Measurements from ENCODE around the gene SMARCD3.

SMARCD3 gene

DNA sequence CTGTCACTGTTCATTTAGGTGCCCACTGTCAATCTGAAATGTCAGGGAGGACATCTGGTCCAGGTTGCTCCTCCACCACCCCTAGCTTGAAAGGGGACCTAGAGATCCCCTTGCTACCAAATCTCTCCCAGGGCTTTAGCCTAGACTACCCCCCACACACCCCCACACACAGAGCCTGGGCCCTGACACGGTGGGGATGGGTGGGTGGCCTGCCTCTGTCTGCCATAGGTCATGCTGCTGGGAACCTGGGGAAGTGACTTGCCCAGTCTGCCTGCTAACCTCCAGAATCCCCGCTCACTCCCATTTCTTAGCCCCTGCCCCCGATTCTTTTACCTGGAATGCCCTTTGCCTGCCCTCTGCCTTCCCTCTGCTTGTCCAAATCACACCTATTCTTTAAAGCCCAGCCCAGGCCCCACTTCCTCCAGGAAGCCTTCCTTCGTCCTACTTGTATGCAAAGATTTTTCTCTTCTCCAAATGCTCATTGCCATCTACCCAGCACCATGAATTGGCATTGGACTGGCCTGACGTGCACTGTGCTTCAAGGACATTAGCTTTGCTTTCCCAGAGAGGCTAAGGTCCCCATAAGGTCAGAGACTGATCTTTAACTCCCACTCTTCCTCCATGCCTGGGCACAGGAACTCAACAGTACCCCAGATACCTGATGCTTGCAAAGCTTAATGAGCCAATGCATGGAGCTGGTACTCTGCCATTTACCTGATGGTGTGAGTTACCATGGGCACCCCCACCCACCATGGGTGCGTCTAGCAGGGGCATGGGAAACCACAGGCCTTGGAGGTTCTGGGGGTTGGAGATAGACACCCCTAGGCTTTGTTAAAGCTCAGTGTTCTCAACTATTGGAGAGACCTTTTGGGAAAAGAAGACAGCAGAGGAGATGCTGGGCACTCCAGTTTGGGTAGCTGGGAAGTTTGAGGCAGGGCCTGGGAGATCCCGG, 2.0 kb upstream of the SMARCD3 start:
- H3K27me3 ChIP-seq (ENCODE audit: insufficient read depth, low read length): peaks cover 22% of the 10 kb centered on the region
- H3F3A ChIP-seq (ENCODE audit: insufficient read depth, low read length): no peaks in the 10 kb centered on the region
- peaks cover 16% of the 10 kb centered on the region for H3K4me1 ChIP-seq (ENCODE audit: insufficient read depth, low read length, severe bottlenecking)
- no peak overlapping the region for H3K9ac ChIP-seq (ENCODE audit: low read length)
- no peaks in the 10 kb centered on the region for H3K79me2 ChIP-seq (ENCODE audit: insufficient read depth, low read length)
- H3K4me3 ChIP-seq (ENCODE audit: low read depth, low read length, poor library complexity, severe bottlenecking): no peak overlapping the region
- no peaks in the 10 kb centered on the region for H3K9me3 ChIP-seq (ENCODE audit: low read length)
- H3K36me3 ChIP-seq (ENCODE audit: insufficient read depth, low read length): no peaks in the 10 kb centered on the region
- TF ChIP-seq EZH2 (IDR thresholded peaks at IDR 0.05; ENCODE audit: borderline replicate concordance, low read length): no peak
- TF ChIP-seq, protein P1, sequence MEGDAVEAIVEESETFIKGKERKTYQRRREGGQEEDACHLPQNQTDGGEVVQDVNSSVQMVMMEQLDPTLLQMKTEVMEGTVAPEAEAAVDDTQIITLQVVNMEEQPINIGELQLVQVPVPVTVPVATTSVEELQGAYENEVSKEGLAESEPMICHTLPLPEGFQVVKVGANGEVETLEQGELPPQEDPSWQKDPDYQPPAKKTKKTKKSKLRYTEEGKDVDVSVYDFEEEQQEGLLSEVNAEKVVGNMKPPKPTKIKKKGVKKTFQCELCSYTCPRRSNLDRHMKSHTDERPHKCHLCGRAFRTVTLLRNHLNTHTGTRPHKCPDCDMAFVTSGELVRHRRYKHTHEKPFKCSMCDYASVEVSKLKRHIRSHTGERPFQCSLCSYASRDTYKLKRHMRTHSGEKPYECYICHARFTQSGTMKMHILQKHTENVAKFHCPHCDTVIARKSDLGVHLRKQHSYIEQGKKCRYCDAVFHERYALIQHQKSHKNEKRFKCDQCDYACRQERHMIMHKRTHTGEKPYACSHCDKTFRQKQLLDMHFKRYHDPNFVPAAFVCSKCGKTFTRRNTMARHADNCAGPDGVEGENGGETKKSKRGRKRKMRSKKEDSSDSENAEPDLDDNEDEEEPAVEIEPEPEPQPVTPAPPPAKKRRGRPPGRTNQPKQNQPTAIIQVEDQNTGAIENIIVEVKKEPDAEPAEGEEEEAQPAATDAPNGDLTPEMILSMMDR (IDR thresholded peaks at IDR 0.05; ENCODE audit: low read length): no peak
- no peak overlapping the region for H2AFZ ChIP-seq (ENCODE audit: low read length)
- H3K4me2 ChIP-seq (ENCODE audit: low read length): no peak overlapping the region
- no peaks in the 10 kb centered on the region for H4K20me1 ChIP-seq (ENCODE audit: insufficient read depth, low read length)
- H3K9me2 ChIP-seq (ENCODE audit: low read depth, low read length): no peaks in the 10 kb centered on the region
- no peak overlapping the region for H3K27ac ChIP-seq (ENCODE audit: low read depth, low read length, poor library complexity, severe bottlenecking)

DNA sequence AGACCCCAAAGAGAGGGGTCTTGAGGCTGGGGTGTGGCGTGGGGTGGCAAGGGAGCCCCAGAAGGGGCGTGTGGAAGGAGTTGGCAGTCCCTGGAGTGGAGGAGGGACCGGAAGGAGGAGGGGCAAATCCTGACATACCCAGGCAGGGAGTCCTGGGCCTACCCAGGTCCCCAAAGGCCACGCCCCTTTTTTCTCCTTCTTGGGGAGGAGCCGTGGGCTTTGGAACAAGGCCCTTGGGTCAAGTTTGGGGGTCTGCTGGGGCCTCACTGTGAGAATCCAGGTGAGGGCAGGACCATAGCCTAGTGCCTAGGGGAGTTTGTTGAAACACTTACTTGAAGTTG, 1.2 kb upstream of the SMARCD3 start:
- H4K20me1 ChIP-seq (ENCODE audit: insufficient read depth, low read length): no peaks in the 10 kb centered on the region
- no peak overlapping the region for H3K27ac ChIP-seq (ENCODE audit: low read depth, low read length, poor library complexity, severe bottlenecking)
- TF ChIP-seq EZH2 (IDR thresholded peaks at IDR 0.05; ENCODE audit: borderline replicate concordance, low read length): no peak
- TF ChIP-seq, protein P1 (IDR thresholded peaks at IDR 0.05; ENCODE audit: low read length): no peak
- H3K79me2 ChIP-seq (ENCODE audit: insufficient read depth, low read length): no peaks in the 10 kb centered on the region
- H3F3A ChIP-seq (ENCODE audit: insufficient read depth, low read length): no peaks in the 10 kb centered on the region
- H3K36me3 ChIP-seq (ENCODE audit: insufficient read depth, low read length): no peaks in the 10 kb centered on the region
- no peak overlapping the region for H3K4me3 ChIP-seq (ENCODE audit: low read depth, low read length, poor library complexity, severe bottlenecking)
- H3K9me2 ChIP-seq (ENCODE audit: low read depth, low read length): no peaks in the 10 kb centered on the region
- H3K4me2 ChIP-seq (ENCODE audit: low read length): no peak overlapping the region
- no peak overlapping the region for H2AFZ ChIP-seq (ENCODE audit: low read length)
- peaks cover 27% of the 10 kb centered on the region for H3K27me3 ChIP-seq (ENCODE audit: insufficient read depth, low read length)
- H3K9ac ChIP-seq (ENCODE audit: low read length): no peak overlapping the region
- no peaks in the 10 kb centered on the region for H3K9me3 ChIP-seq (ENCODE audit: low read length)
- peaks cover 24% of the 10 kb centered on the region for H3K4me1 ChIP-seq (ENCODE audit: insufficient read depth, low read length, severe bottlenecking)

- no peaks in the 10 kb centered on the region for H3K79me2 ChIP-seq (ENCODE audit: insufficient read depth, low read length)
- H2AFZ ChIP-seq (ENCODE audit: low read length): no peak overlapping the region
- peak overlapping the region; percentile 13; the same call in 1 of the 2 replicates for H3K4me2 ChIP-seq (ENCODE audit: low read length)
- H3K9me2 ChIP-seq (ENCODE audit: low read depth, low read length): no peaks in the 10 kb centered on the region
- no peaks in the 10 kb centered on the region for H3K36me3 ChIP-seq (ENCODE audit: insufficient read depth, low read length)
- H4K20me1 ChIP-seq (ENCODE audit: insufficient read depth, low read length): no peaks in the 10 kb centered on the region
- H3K4me1 ChIP-seq (ENCODE audit: insufficient read depth, low read length, severe bottlenecking): peaks cover 29% of the 10 kb centered on the region
- TF ChIP-seq EZH2 (IDR thresholded peaks at IDR 0.05; ENCODE audit: borderline replicate concordance, low read length): no peak
- TF ChIP-seq, protein P1 (IDR thresholded peaks at IDR 0.05; ENCODE audit: low read length): no peak
- H3K9me3 ChIP-seq (ENCODE audit: low read length): no peaks in the 10 kb centered on the region
- peaks cover 29% of the 10 kb centered on the region for H3K27me3 ChIP-seq (ENCODE audit: insufficient read depth, low read length)
- no peak overlapping the region for H3K27ac ChIP-seq (ENCODE audit: low read depth, low read length, poor library complexity, severe bottlenecking)
- no peaks in the 10 kb centered on the region for H3F3A ChIP-seq (ENCODE audit: insufficient read depth, low read length)
- H3K4me3 ChIP-seq (ENCODE audit: low read depth, low read length, poor library complexity, severe bottlenecking): no peak overlapping the region
- no peak overlapping the region for H3K9ac ChIP-seq (ENCODE audit: low read length)
Observed at GRCh38 chr7:151249034-151249731, 689 bp upstream of the SMARCD3 start.
